ENCODE results near the gene SOHLH2. TPM values are rescaled to one million over a fixed set of nuclear protein-coding genes. Genes with fewer than 3 reads are reported as not detected.

Gene SOHLH2
- under 1 TPM in 1 of 4 donors, not detected in 3; 0.13 TPM for total RNA-seq

DNA sequence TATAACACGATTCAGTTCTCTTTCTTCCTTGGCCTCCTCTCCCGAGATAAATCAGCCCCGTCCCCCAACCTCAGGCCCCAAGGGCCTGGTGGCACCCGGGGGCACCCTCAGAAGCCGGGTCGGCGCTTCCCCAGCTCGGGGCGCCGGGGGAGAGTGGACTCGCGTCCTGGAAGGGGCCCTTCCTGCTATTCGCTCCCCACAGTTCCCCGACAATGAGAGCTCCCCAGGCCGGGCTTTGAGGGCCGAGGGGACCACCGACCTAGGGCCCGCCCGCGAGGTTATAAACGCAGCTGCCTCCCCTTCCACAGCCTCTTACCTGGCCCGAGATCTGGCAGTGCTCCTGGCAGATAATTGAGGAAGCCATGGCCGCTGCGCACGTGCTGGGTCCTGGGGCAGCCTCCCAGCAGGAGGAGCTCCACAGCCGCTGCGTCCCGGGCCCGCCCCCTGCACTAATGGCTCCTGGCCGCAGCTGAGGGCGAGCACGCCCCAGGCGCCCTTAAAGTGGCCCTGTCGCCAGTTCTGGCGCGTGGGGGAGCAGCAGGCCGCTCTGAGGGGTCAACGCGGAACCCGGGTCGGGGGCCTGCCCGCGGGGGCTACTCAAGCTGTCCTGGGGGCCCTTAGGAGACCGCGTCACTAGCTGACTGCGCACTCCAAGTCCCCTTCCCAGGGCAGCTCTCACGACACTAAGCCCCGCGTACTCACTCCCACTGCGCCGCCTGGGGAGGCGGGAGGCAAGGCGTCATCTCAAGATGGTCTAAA, at the start of gene SOHLH2:
Gene SOHLH2, minus strand, starts transcription at position 394 of the 759 bp plus-strand sequence. Its CDS starts 30 bp downstream, at position 364.
- intact Hi-C loops (cut with DNase I) = no loop called here
- Histone ChIP-seq H3K27me3 (no peaks in the 10 kb centered on the region), H3K36me3 (no peaks in the 10 kb centered on the region), H3K9me3 (no peaks in the 10 kb centered on the region), H3K4me3 (replicated peaks in 1 of 3) (no peak within 1 kb of the TSS), H3K4me1 (peaks cover 8 to 10% of the 10 kb centered on the region in 2 donors), H3K27ac (no peak within 1 kb of the TSS)
- no peak for DNase-seq
- WGBS, 2 donors = 95 to 96% methylated on average over 30 to 48 of the region's 53 CpGs
- TF ChIP-seq POLR2A (IDR thresholded peaks at IDR 0.05) = no peak
- no peak for TF ChIP-seq CTCF (IDR thresholded peaks at IDR 0.05)

GRCh38 chr13:36261976-36262375, 47.6 kb upstream of the SOHLH2 start:
- no peaks in the 10 kb centered on the region for H3K36me3 ChIP-seq
- no peaks in the 10 kb centered on the region for H3K9me3 ChIP-seq
- DNase-seq = no peak
- no peak overlapping the region for H3K27ac ChIP-seq
- intact Hi-C loops (cut with DNase I) = no loop called here
- TF ChIP-seq CTCF (IDR thresholded peaks at IDR 0.05) (no peak), POLR2A (IDR thresholded peaks at IDR 0.05) (no peak)
- no peak overlapping the region for H3K4me3 ChIP-seq (replicated peaks in 1 of 3)
- H3K27me3 ChIP-seq = no peaks in the 10 kb centered on the region
- H3K4me1 ChIP-seq = peaks cover 5 to 11% of the 10 kb centered on the region in 2 donors

GRCh38 chr13:36261011-36261410, 46.7 kb upstream of the SOHLH2 start:
- Histone ChIP-seq H3K4me3 (replicated peaks in 1 of 3) (no peak overlapping the region), H3K36me3 (no peaks in the 10 kb centered on the region), H3K27ac (no peak overlapping the region), H3K9me3 (no peaks in the 10 kb centered on the region), H3K27me3 (no peaks in the 10 kb centered on the region), H3K4me1 (peaks cover 5 to 11% of the 10 kb centered on the region in 2 donors)
- WGBS, 2 donors = 64 to 78% methylated on average over 3 of the region's 3 CpGs
- no peak for TF ChIP-seq CTCF (IDR thresholded peaks at IDR 0.05)
- no peak for TF ChIP-seq POLR2A (IDR thresholded peaks at IDR 0.05)
- intact Hi-C loops (cut with DNase I) = no loop called here
- DNase-seq = no peak

DNA sequence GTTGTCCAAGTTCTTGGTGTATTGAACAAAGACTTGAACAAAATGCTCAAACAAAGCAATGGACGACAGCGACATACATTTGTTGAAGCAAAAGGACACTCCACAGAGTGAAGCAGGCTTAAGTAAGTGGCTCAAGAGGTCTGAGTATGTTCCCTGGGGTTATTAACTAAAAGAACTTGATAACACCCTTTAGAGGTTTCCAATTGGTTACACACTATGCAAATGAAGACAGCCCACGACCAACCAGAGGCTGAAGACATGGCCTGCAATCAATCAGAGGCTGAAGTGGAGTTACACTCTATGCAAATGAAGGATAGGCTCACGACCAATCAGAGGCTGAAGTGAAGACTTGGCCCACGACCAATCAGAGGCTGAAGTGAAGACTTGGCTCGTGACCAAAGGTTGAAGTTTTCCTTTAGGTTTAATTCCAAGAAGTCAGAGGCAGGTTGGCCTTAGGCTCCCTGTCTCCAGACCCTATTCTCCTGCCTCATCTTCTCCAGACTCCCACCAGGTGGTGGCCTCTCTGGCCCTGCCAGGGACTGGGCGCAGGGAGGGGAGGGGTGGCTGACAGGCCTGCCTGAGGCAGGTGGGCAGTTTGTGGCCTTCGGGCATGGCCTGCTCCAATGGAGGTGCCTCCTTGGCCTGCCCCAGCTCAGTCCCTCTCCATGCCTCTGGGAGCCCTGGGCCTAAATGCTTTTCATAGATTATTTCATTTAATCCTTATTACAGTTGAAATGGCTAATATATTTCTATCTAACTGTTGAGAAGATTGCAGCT, 45.2 kb upstream of the SOHLH2 start:
- Histone ChIP-seq H3K9me3 (no peaks in the 10 kb centered on the region), H3K27ac (no peak overlapping the region), H3K36me3 (no peaks in the 10 kb centered on the region), H3K4me1 (peaks cover 5 to 11% of the 10 kb centered on the region in 2 donors), H3K27me3 (no peaks in the 10 kb centered on the region), H3K4me3 (replicated peaks in 1 of 3) (no peak overlapping the region)
- TF ChIP-seq CTCF (IDR thresholded peaks at IDR 0.05) (no peak), POLR2A (IDR thresholded peaks at IDR 0.05) (no peak)
- 81 to 86% methylated on average over 8 of the region's 8 CpGs for WGBS, 2 donors
- intact Hi-C loops (cut with DNase I) = no loop called here
- DNase-seq = no peak

- TF ChIP-seq CTCF (IDR thresholded peaks at IDR 0.05) (no peak), POLR2A (IDR thresholded peaks at IDR 0.05) (no peak)
- 81 to 86% methylated on average over 7 to 8 of the region's 8 CpGs for WGBS, 2 donors
- Histone ChIP-seq H3K27me3 (no peaks in the 10 kb centered on the region), H3K4me1 (peaks cover 5 to 11% of the 10 kb centered on the region in 2 donors), H3K36me3 (no peaks in the 10 kb centered on the region), H3K27ac (no peak overlapping the region), H3K4me3 (replicated peaks in 1 of 3) (no peak overlapping the region), H3K9me3 (no peaks in the 10 kb centered on the region)
- intact Hi-C loops (cut with DNase I) = no loop called here
- DNase-seq = no peak
Observed at GRCh38 chr13:36258831-36259230, 44.5 kb upstream of the SOHLH2 start.
